ENCODE data around the gene BBS9. TPM values are rescaled to one million over a fixed set of nuclear protein-coding genes. Genes with fewer than 3 reads are reported as not detected.

The BBS9 gene
- total and polyA plus RNA-seq, 7 donors = 2.4 to 36.6 (median 30.5) TPM

DNA sequence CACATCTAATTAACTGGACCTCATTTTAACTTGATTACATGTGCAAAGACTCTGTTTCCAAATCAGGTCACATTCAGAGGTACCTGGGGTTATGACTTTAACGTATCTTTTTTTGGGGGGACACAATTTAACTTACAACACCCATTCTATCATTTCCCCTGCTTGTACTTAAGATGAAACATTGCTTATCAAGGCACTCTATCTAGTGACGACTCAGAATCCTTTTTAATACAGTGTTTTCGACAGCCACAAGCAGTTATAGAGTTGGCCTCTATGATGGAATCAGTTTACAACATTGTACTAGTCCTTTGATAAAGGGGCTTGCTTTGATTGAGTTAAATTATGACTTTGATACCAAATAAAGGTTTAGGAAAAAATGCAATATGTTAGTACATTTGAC lies 22.7 kb downstream of the BBS9 start:
- H3K36me3 ChIP-seq = peaks cover 0 to 9% (median 0%) of the 10 kb centered on the region in 4 donors
- H3K27ac ChIP-seq = no peak overlapping the region
- H3K4me3 ChIP-seq = no peak overlapping the region
- no peaks in the 10 kb centered on the region for H3K4me1 ChIP-seq
- DNase-seq = no peak
- no peak for TF ChIP-seq EP300 (IDR thresholded peaks at IDR 0.05)
- no peak for TF ChIP-seq POLR2AphosphoS5 (IDR thresholded peaks at IDR 0.05)
- TF ChIP-seq POLR2A (IDR thresholded peaks at IDR 0.05) = no peak
- TF ChIP-seq, protein P1, sequence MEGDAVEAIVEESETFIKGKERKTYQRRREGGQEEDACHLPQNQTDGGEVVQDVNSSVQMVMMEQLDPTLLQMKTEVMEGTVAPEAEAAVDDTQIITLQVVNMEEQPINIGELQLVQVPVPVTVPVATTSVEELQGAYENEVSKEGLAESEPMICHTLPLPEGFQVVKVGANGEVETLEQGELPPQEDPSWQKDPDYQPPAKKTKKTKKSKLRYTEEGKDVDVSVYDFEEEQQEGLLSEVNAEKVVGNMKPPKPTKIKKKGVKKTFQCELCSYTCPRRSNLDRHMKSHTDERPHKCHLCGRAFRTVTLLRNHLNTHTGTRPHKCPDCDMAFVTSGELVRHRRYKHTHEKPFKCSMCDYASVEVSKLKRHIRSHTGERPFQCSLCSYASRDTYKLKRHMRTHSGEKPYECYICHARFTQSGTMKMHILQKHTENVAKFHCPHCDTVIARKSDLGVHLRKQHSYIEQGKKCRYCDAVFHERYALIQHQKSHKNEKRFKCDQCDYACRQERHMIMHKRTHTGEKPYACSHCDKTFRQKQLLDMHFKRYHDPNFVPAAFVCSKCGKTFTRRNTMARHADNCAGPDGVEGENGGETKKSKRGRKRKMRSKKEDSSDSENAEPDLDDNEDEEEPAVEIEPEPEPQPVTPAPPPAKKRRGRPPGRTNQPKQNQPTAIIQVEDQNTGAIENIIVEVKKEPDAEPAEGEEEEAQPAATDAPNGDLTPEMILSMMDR (IDR thresholded peaks at IDR 0.05) = no peak
- no peaks in the 10 kb centered on the region for H3K27me3 ChIP-seq
- H3K9me3 ChIP-seq = no peaks in the 10 kb centered on the region
- intact Hi-C loops (cut with DNase I) = no loop called here
- 92 to 93% methylated on average over 3 of the region's 3 CpGs for WGBS, 2 donors

DNA sequence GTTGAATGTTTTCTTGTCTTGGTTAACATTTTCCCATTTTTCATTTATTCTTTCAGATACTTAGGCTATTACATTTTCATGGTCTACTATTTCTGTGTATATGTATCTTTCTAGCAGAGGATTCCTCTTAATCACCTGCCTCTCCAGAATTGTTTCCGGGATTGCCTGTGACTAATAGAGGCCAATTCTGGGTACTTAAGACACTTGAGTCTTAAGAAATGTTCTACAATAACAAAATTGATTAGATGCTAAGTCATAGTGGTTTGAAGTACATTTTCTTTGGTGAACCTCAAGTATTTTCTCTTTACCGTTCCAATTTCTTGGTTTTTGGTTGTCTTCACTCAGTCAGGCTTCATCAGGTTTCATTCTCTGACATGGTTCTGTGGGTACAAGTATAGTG lies 26.4 kb downstream of the BBS9 start:
- H3K27me3 ChIP-seq = no peaks in the 10 kb centered on the region
- intact Hi-C loops (cut with DNase I) = no loop called here
- peaks cover 0 to 9% (median 0%) of the 10 kb centered on the region in 4 donors for H3K36me3 ChIP-seq
- H3K27ac ChIP-seq = no peak overlapping the region
- no peaks in the 10 kb centered on the region for H3K4me1 ChIP-seq
- no peak overlapping the region for H3K4me3 ChIP-seq
- TF ChIP-seq EP300 (IDR thresholded peaks at IDR 0.05) (no peak), POLR2AphosphoS5 (IDR thresholded peaks at IDR 0.05) (no peak), POLR2A (IDR thresholded peaks at IDR 0.05) (no peak)
- TF ChIP-seq, protein P1 (IDR thresholded peaks at IDR 0.05) = no peak
- DNase-seq = no peak
- H3K9me3 ChIP-seq = no peaks in the 10 kb centered on the region
- WGBS, 2 donors = 93 to 95% methylated on average over 2 of the region's 2 CpGs

- no peak overlapping the region for H3K27ac ChIP-seq
Measured at GRCh38 chr7:33156441-33156840, 27.1 kb downstream of the BBS9 start.

GRCh38 chr7:33157311-33157710 lies 27.9 kb downstream of the BBS9 start:
- intact Hi-C loops (cut with DNase I) = no loop called here
- Histone ChIP-seq H3K27ac (peak overlapping the region in 1 of 4 donors; percentile 36), H3K36me3 (peaks cover 0 to 9% (median 0%) of the 10 kb centered on the region in 4 donors), H3K27me3 (no peaks in the 10 kb centered on the region), H3K4me1 (no peaks in the 10 kb centered on the region), H3K9me3 (no peaks in the 10 kb centered on the region), H3K4me3 (no peak overlapping the region)
- TF ChIP-seq, protein P1 (IDR thresholded peaks at IDR 0.05) = no peak
- no peak for TF ChIP-seq EP300 (IDR thresholded peaks at IDR 0.05)
- TF ChIP-seq POLR2A (IDR thresholded peaks at IDR 0.05) = no peak
- no peak for TF ChIP-seq POLR2AphosphoS5 (IDR thresholded peaks at IDR 0.05)
- 14 to 36% methylated on average over 1 of the region's 1 CpG for whole genome bisulfite sequencing, 2 donors
- DNase-seq = no peak

More at GRCh38 chr7:33156441-33156840, 27.1 kb downstream of the BBS9 start:
- WGBS, 2 donors = 95 to 96% methylated on average over 2 of the region's 2 CpGs
- Histone ChIP-seq H3K4me3 (no peak overlapping the region), H3K9me3 (no peaks in the 10 kb centered on the region), H3K27me3 (no peaks in the 10 kb centered on the region), H3K4me1 (no peaks in the 10 kb centered on the region), H3K36me3 (peaks cover 0 to 9% (median 0%) of the 10 kb centered on the region in 4 donors)
- intact Hi-C loops (cut with DNase I) = no loop called here
- DNase-seq = no peak
- TF ChIP-seq POLR2A (IDR thresholded peaks at IDR 0.05) (no peak), POLR2AphosphoS5 (IDR thresholded peaks at IDR 0.05) (no peak), EP300 (IDR thresholded peaks at IDR 0.05) (no peak)
- TF ChIP-seq, protein P1 (IDR thresholded peaks at IDR 0.05) = no peak

GRCh38 chr7:33157781-33158180 lies 28.4 kb downstream of the BBS9 start:
- H3K27ac ChIP-seq = peak overlapping the region in 1 of 4 donors; percentile 36
- peaks cover 0 to 9% (median 0%) of the 10 kb centered on the region in 4 donors for H3K36me3 ChIP-seq
- 48 to 49% methylated on average over 2 of the region's 2 CpGs for WGBS, 2 donors
- DNase-seq = no peak
- H3K4me1 ChIP-seq = no peaks in the 10 kb centered on the region
- TF ChIP-seq, protein P1 (IDR thresholded peaks at IDR 0.05) = no peak
- TF ChIP-seq POLR2A (IDR thresholded peaks at IDR 0.05) (no peak), EP300 (IDR thresholded peaks at IDR 0.05) (no peak), POLR2AphosphoS5 (IDR thresholded peaks at IDR 0.05) (no peak)
- no peaks in the 10 kb centered on the region for H3K9me3 ChIP-seq
- intact Hi-C loops (cut with DNase I) = no loop called here
- no peaks in the 10 kb centered on the region for H3K27me3 ChIP-seq
- H3K4me3 ChIP-seq = no peak overlapping the region
